ENCODE data around the gene GHR. TPM values are rescaled to one million over a fixed set of nuclear protein-coding genes. Genes with fewer than 3 reads are reported as not detected.

GHR gene
- polyA plus RNA-seq, 1 experiment, result 0.90 TPM

- CTCF ChIA-PET, result no interaction called here
- Histone ChIP-seq H3K4me3 (ENCODE audit: low read depth, low read length) (no peak overlapping the region), H3K27me3 (ENCODE audit: control insufficient read depth, insufficient read depth, low read length) (no peaks in the 10 kb centered on the region), H3K36me3 (ENCODE audit: control insufficient read depth, insufficient read depth, low read length) (no peaks in the 10 kb centered on the region)
- POLR2A ChIA-PET, result no interaction called here
- no peak for TF ChIP-seq CTCF (IDR thresholded peaks at IDR 0.05; ENCODE audit: insufficient read depth, low read depth, low read length)
- no peak for DNase-seq (ENCODE audit: low read depth)
Measured at GRCh38 chr5:42390115-42390514, 33.1 kb upstream of the GHR start.

- Histone ChIP-seq H3K4me3 (ENCODE audit: low read depth, low read length) (no peak overlapping the region), H3K36me3 (ENCODE audit: control insufficient read depth, insufficient read depth, low read length) (no peaks in the 10 kb centered on the region), H3K27me3 (ENCODE audit: control insufficient read depth, insufficient read depth, low read length) (no peaks in the 10 kb centered on the region)
- ChIA-PET CTCF (no interaction called here), POLR2A (no interaction called here)
- no peak for DNase-seq (ENCODE audit: low read depth)
- TF ChIP-seq CTCF (IDR thresholded peaks at IDR 0.05; ENCODE audit: insufficient read depth, low read depth, low read length), result no peak
Measured at GRCh38 chr5:42392917-42393316, 30.3 kb upstream of the GHR start.

GRCh38 chr5:42396111-42396510 lies 27.1 kb upstream of the GHR start:
- Histone ChIP-seq H3K27me3 (ENCODE audit: control insufficient read depth, insufficient read depth, low read length) (no peaks in the 10 kb centered on the region), H3K4me3 (ENCODE audit: low read depth, low read length) (no peak overlapping the region), H3K36me3 (ENCODE audit: control insufficient read depth, insufficient read depth, low read length) (no peaks in the 10 kb centered on the region)
- no peak for DNase-seq (ENCODE audit: low read depth)
- POLR2A ChIA-PET, result no interaction called here
- CTCF ChIA-PET, result no interaction called here
- TF ChIP-seq CTCF (IDR thresholded peaks at IDR 0.05; ENCODE audit: insufficient read depth, low read depth, low read length), result no peak

- no peaks in the 10 kb centered on the region for H3K27me3 ChIP-seq (ENCODE audit: control insufficient read depth, insufficient read depth, low read length)
- no peak for TF ChIP-seq CTCF (IDR thresholded peaks at IDR 0.05; ENCODE audit: insufficient read depth, low read depth, low read length)
- CTCF ChIA-PET, result no interaction called here
- no peak for DNase-seq (ENCODE audit: low read depth)
- H3K4me3 ChIP-seq (ENCODE audit: low read depth, low read length), result no peak overlapping the region
- no peaks in the 10 kb centered on the region for H3K36me3 ChIP-seq (ENCODE audit: control insufficient read depth, insufficient read depth, low read length)
- POLR2A ChIA-PET, result no interaction called here
Measured at GRCh38 chr5:42397267-42397666, 26.0 kb upstream of the GHR start.

GRCh38 chr5:42399702-42400101 lies 23.5 kb upstream of the GHR start:
- H3K27me3 ChIP-seq (ENCODE audit: control insufficient read depth, insufficient read depth, low read length), result no peaks in the 10 kb centered on the region
- ChIA-PET POLR2A (no interaction called here), CTCF (no interaction called here)
- no peaks in the 10 kb centered on the region for H3K36me3 ChIP-seq (ENCODE audit: control insufficient read depth, insufficient read depth, low read length)
- DNase-seq (ENCODE audit: low read depth), result no peak
- TF ChIP-seq CTCF (IDR thresholded peaks at IDR 0.05; ENCODE audit: insufficient read depth, low read depth, low read length), result no peak
- H3K4me3 ChIP-seq (ENCODE audit: low read depth, low read length), result no peak overlapping the region

Data from BJ (cell line).